Astrocyte (in vitro differentiated cells and primary cell): ENCODE data around the gene RIT2. TPM values are rescaled to one million over a fixed set of nuclear protein-coding genes. Genes with fewer than 3 reads are reported as not detected.

ENCODE experiments used
- DNase-seq: peaks from one replicate; pipeline ENCODE4 v3.0.0-alpha.2; 2010; ENCODE audit warnings: low read depth
- FAIRE-seq: peaks from 2 replicates; lab custom pipeline; 2011; peaks lifted over from hg19 to GRCh38; lab: Jason Lieb, UNC
- H2AFZ ChIP-seq: 2 replicates; pipeline ENCODE4 v1.6.0; 2012; ENCODE audit warnings: low read depth, low read length, inconsistent platforms
- H3K27ac ChIP-seq: 2 replicates; pipeline ENCODE4 v1.5.1; 2011; ENCODE audit warnings: low read depth, low read length, inconsistent platforms
- H3K27me3 ChIP-seq: 2 replicates; pipeline ENCODE4 v1.6.0; 2011; ENCODE audit warnings: low read length, inconsistent platforms; ENCODE audit not compliant: insufficient read depth
- H3K36me3 ChIP-seq: 2 replicates; pipeline ENCODE4 v1.5.1; 2011; ENCODE audit warnings: low read length, inconsistent platforms; ENCODE audit not compliant: insufficient read depth
- H3K4me1 ChIP-seq: 2 replicates; pipeline ENCODE4 v1.5.1; 2011; ENCODE audit warnings: low read length, inconsistent platforms; ENCODE audit not compliant: insufficient read depth
- H3K4me2 ChIP-seq: 2 replicates; pipeline ENCODE4 v1.6.0; 2012; ENCODE audit warnings: low read length, inconsistent platforms
- H3K4me3 ChIP-seq: 2 replicates; pipeline ENCODE4 v1.5.1; 2011; ENCODE audit warnings: low read depth, mild to moderate bottlenecking, low read length, inconsistent platforms; ENCODE audit not compliant: insufficient read depth
- H3K79me2 ChIP-seq: 2 replicates; pipeline ENCODE4 v1.6.0; 2012; ENCODE audit warnings: mild to moderate bottlenecking, low read length, inconsistent platforms; ENCODE audit not compliant: insufficient read depth
- H3K9ac ChIP-seq: 2 replicates; pipeline ENCODE4 v1.6.0; 2012; ENCODE audit warnings: mild to moderate bottlenecking, low read length, inconsistent platforms
- H3K9me3 ChIP-seq: 2 replicates; pipeline ENCODE4 v1.5.1; 2012; ENCODE audit warnings: low read depth, mild to moderate bottlenecking, low read length, inconsistent platforms; ENCODE audit not compliant: insufficient read depth
- H4K20me1 ChIP-seq: 2 replicates; pipeline ENCODE4 v1.6.0; 2012; ENCODE audit warnings: low read length, inconsistent platforms; ENCODE audit not compliant: insufficient read depth
- H3K27ac Mint-ChIP-seq: one replicate; pipeline ENCODE4 v1.8.0; 2021; ENCODE audit warnings: mild to moderate bottlenecking, mixed read lengths; ENCODE audit not compliant: unreplicated experiment
- H3K27me3 Mint-ChIP-seq: one replicate; pipeline ENCODE4 v1.8.0; 2021; ENCODE audit warnings: low read depth, mixed read lengths; ENCODE audit not compliant: unreplicated experiment
- H3K36me3 Mint-ChIP-seq: one replicate; pipeline ENCODE4 v1.8.0; 2021; ENCODE audit warnings: low read depth, mixed read lengths; ENCODE audit not compliant: unreplicated experiment
- H3K4me1 Mint-ChIP-seq: one replicate; pipeline ENCODE4 v1.8.0; 2021; ENCODE audit warnings: low read depth, mixed read lengths; ENCODE audit not compliant: unreplicated experiment
- H3K4me3 Mint-ChIP-seq: one replicate; pipeline ENCODE4 v1.8.0; 2021; ENCODE audit warnings: mild to moderate bottlenecking, moderate library complexity, mixed read lengths; ENCODE audit not compliant: unreplicated experiment
- H3K9me3 Mint-ChIP-seq: one replicate; pipeline ENCODE4 v1.8.0; 2021; ENCODE audit warnings: mild to moderate bottlenecking, mixed read lengths; ENCODE audit not compliant: unreplicated experiment
- EZH2 ChIP-seq: IDR thresholded peaks from 2 replicates; pipeline ENCODE4 v1.6.1; 2012; ENCODE audit warnings: mild to moderate bottlenecking, low read length, inconsistent platforms; ENCODE audit not compliant: insufficient read depth
- total RNA-seq: library from RNA; stranded (reverse); gene quantifications from 2 replicates; pipeline ENCODE4 v1.2.1, GENCODE V29; 2021
- TF ChIP-seq, protein P1 (sequence below): IDR thresholded peaks from 2 replicates; pipeline ENCODE4 v1.5.1; 2011; ENCODE audit warnings: low read depth, mild to moderate bottlenecking, inconsistent platforms, low read length, moderate library complexity; ENCODE audit not compliant: insufficient read depth

The RIT2 gene
- total RNA-seq, 1 donor from 2014 or later: not detected

DNA sequence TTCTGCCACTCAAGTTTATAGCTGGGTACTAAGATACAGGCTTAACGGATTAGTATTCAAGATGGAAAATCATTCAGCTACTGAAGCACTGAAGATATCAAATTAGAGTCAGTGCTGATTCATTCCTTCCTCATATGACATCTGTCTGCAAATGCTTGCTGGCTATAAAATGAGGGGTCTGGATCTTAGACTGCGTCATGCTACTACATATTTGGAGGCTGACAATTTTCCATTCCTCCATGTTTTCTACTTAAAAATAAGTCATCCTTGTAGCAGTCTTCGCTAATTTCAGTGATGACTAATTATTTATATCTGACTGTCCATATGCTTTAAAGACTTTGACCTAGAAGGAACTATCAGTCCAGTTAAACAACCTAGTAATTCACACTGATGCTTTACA, 233.4 kb downstream of the RIT2 start:
- H3K36me3 ChIP-seq: no peaks in the 10 kb centered on the region
- no peak overlapping the region for H2AFZ ChIP-seq
- no peaks in the 10 kb centered on the region for H4K20me1 ChIP-seq
- DNase-seq (no peak), FAIRE-seq (no peak)
- Mint-ChIP-seq H3K4me1 (no peaks in the 10 kb centered on the region), H3K27ac (no peak overlapping the region), H3K36me3 (no peaks in the 10 kb centered on the region), H3K27me3 (no peaks in the 10 kb centered on the region), H3K9me3 (no peaks in the 10 kb centered on the region), H3K4me3 (no peak overlapping the region)
- no peaks in the 10 kb centered on the region for H3K27me3 ChIP-seq
- H3K79me2 ChIP-seq: no peaks in the 10 kb centered on the region
- H3K4me1 ChIP-seq: no peaks in the 10 kb centered on the region
- H3K27ac ChIP-seq: no peak overlapping the region
- no peak overlapping the region for H3K4me3 ChIP-seq
- no peaks in the 10 kb centered on the region for H3K9me3 ChIP-seq
- TF ChIP-seq, protein P1, sequence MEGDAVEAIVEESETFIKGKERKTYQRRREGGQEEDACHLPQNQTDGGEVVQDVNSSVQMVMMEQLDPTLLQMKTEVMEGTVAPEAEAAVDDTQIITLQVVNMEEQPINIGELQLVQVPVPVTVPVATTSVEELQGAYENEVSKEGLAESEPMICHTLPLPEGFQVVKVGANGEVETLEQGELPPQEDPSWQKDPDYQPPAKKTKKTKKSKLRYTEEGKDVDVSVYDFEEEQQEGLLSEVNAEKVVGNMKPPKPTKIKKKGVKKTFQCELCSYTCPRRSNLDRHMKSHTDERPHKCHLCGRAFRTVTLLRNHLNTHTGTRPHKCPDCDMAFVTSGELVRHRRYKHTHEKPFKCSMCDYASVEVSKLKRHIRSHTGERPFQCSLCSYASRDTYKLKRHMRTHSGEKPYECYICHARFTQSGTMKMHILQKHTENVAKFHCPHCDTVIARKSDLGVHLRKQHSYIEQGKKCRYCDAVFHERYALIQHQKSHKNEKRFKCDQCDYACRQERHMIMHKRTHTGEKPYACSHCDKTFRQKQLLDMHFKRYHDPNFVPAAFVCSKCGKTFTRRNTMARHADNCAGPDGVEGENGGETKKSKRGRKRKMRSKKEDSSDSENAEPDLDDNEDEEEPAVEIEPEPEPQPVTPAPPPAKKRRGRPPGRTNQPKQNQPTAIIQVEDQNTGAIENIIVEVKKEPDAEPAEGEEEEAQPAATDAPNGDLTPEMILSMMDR: no peak
- no peak for TF ChIP-seq EZH2
- H3K4me2 ChIP-seq: no peak overlapping the region
- H3K9ac ChIP-seq: no peak overlapping the region

DNA sequence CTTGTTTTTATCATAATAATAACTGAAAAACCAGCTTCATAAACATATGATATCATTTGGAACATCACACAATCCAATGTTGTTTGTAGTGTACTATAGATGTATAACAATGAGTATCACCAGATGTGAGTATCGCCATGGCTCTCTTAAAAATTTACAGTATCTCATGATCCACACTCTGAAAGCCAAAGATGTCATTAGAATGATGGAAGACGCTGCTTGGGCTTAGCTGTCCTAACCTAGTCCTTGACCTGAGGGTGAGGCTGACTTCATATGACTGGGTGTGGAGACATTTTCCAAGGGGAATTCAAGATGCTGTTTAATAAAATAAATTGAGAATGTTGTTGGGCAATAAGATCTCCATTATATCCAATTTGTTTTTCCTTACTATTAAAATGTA, 242.6 kb downstream of the RIT2 start:
- H3K27ac Mint-ChIP-seq: no peak overlapping the region
- Histone ChIP-seq H3K36me3 (no peaks in the 10 kb centered on the region), H3K4me3 (no peak overlapping the region), H3K4me1 (no peaks in the 10 kb centered on the region), H2AFZ (no peak overlapping the region), H3K4me2 (no peak overlapping the region), H3K27ac (no peak overlapping the region), H3K9me3 (no peaks in the 10 kb centered on the region), H4K20me1 (no peaks in the 10 kb centered on the region), H3K27me3 (no peaks in the 10 kb centered on the region), H3K79me2 (no peaks in the 10 kb centered on the region), H3K9ac (no peak overlapping the region)
- H3K36me3 Mint-ChIP-seq: no peaks in the 10 kb centered on the region
- no peaks in the 10 kb centered on the region for H3K4me1 Mint-ChIP-seq
- FAIRE-seq (no peak), DNase-seq (no peak)
- H3K9me3 Mint-ChIP-seq: no peaks in the 10 kb centered on the region
- no peaks in the 10 kb centered on the region for H3K27me3 Mint-ChIP-seq
- H3K4me3 Mint-ChIP-seq: no peak overlapping the region
- no peak for TF ChIP-seq EZH2

DNA sequence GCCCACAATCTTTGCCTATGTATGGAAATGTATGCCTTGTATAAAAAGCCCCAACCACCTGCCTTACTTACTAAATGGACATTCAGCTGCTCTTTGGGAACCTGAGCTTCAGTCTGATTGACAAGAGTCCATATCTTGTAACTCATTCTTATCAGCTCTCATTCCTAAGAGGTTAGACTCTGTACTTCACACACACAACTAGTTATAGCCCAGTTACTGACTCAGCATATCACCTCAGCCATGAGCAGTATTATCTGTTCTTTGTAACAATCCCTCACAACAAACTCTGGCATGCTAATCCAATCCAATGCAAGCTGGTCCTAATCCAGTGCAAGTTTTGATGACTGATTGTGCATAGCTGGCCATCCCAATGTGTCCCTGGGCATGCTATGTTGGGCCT, 250.6 kb downstream of the RIT2 start:
- Histone ChIP-seq H3K9me3 (no peaks in the 10 kb centered on the region), H3K27ac (no peak overlapping the region), H3K4me2 (no peak overlapping the region), H3K27me3 (no peaks in the 10 kb centered on the region), H3K36me3 (no peaks in the 10 kb centered on the region), H3K4me1 (no peaks in the 10 kb centered on the region), H2AFZ (no peak overlapping the region), H3K9ac (no peak overlapping the region), H4K20me1 (no peaks in the 10 kb centered on the region), H3K79me2 (no peaks in the 10 kb centered on the region), H3K4me3 (no peak overlapping the region)
- H3K36me3 Mint-ChIP-seq: no peaks in the 10 kb centered on the region
- DNase-seq: no peak
- TF ChIP-seq, protein P1: no peak
- TF ChIP-seq EZH2: no peak
- H3K27ac Mint-ChIP-seq: no peak overlapping the region
- no peaks in the 10 kb centered on the region for H3K27me3 Mint-ChIP-seq
- peaks cover 3% of the 10 kb centered on the region for H3K4me1 Mint-ChIP-seq
- no peak overlapping the region for H3K4me3 Mint-ChIP-seq
- no peaks in the 10 kb centered on the region for H3K9me3 Mint-ChIP-seq
- no peak for FAIRE-seq
